A673 (cell line): ENCODE results near the gene TMEM121.

Experiments used
- EZH2 ChIP-seq: fragments of 200-600 bp; sonication (generic); IDR thresholded peaks from 2 replicates; pipeline ENCODE4 v1.6.1; 2017; ENCODE audit warnings: borderline replicate concordance, low read depth, mild to moderate bottlenecking, mixed read lengths, antibody characterized with exemption, low read length; ENCODE audit not compliant: poor library complexity, severe bottlenecking
- TF ChIP-seq, protein P1 (sequence below): fragments of 300-800, 200-600 bp; sonication (generic); conservative IDR thresholded peaks from 2 replicates; pipeline ENCODE4 v1.5.1; 2017; ENCODE audit warnings: low read depth, mild to moderate bottlenecking, antibody characterized with exemption, low read length, moderate library complexity, mixed read lengths

DNA sequence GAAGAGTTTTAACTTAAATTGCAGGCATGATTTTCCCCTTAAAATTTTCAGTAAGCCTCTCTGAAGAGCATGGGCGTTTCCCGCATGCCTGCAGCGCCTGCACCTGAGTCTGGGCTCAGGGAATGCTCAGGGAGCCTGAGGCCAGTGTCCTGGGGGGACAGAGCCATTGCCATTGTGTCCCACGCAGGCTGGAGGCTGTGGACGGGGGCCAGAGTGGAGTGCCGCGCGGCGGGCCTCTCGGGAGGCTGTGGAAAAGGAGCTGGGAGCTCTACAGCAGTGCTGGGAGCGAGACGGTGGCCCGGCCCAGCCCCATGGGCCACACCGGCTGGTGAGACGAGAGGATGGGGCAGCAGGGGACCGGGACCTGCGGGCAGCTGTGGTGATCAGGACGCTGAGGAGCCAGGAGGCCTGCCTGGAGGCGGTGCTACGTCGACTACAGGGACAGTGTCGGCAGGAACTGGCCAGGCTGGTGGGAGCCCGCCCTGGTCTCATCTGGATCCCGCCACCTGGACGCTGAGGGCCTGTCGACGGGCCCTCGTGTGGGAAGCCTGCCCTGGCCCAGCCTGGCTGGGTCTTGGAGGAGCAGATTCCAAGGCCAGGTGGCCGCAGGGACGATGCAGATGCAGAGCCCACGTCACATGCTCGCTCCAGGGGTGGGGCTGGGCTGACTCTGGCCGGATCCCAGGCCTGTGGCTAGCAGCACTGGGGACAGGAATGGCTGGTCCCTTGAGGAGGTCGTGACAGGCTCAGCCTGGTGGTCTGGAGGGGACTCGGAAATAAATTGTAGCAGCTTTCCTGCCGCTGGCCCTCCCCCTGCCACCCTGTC lies 27.7 kb upstream of the TMEM121 start:
- TF ChIP-seq, protein P1, sequence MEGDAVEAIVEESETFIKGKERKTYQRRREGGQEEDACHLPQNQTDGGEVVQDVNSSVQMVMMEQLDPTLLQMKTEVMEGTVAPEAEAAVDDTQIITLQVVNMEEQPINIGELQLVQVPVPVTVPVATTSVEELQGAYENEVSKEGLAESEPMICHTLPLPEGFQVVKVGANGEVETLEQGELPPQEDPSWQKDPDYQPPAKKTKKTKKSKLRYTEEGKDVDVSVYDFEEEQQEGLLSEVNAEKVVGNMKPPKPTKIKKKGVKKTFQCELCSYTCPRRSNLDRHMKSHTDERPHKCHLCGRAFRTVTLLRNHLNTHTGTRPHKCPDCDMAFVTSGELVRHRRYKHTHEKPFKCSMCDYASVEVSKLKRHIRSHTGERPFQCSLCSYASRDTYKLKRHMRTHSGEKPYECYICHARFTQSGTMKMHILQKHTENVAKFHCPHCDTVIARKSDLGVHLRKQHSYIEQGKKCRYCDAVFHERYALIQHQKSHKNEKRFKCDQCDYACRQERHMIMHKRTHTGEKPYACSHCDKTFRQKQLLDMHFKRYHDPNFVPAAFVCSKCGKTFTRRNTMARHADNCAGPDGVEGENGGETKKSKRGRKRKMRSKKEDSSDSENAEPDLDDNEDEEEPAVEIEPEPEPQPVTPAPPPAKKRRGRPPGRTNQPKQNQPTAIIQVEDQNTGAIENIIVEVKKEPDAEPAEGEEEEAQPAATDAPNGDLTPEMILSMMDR, result no peak
- no peak for TF ChIP-seq EZH2
